HG03571 (cell line): ENCODE data around the gene LGALS14.
"Not testable (repeated sequence)": the region's sequence is repeated elsewhere in the genome, so short reads cannot be mapped to it uniquely, and the experiment has no call there.

Source experiments
- ATAC-seq: cut with Tn5 transposase; IDR thresholded peaks from one replicate; pipeline ENCODE4 v1.9.1; 2021; ENCODE audit not compliant: unreplicated experiment

LGALS14 gene

GRCh38 chr19:39704181-39705044 is at the start of gene LGALS14:
Gene LGALS14, plus strand, starts transcription at chr19:39704481. Its CDS starts 48 bp downstream, at chr19:39704529.
- no peak for ATAC-seq

GRCh38 chr19:39655613-39656012 is 48.7 kb upstream of the LGALS14 start, which contains the start of gene LGALS16:
Gene LGALS16, plus strand, starts transcription at chr19:39655913. Its CDS starts 49 bp downstream, at chr19:39655962.
- ATAC-seq = no peak

- no peak for ATAC-seq
These were observed 44.5 kb upstream of the LGALS14 start for GRCh38 chr19:39659791-39660190.

GRCh38 chr19:39660661-39661060 is 43.6 kb upstream of the LGALS14 start:
- no peak for ATAC-seq

GRCh38 chr19:39661565-39661964 is 42.7 kb upstream of the LGALS14 start:
- no peak for ATAC-seq

- not testable (repeated sequence) for ATAC-seq
These were observed 34.4 kb upstream of the LGALS14 start for GRCh38 chr19:39669860-39670259.

- no peak for ATAC-seq
These were observed 33.3 kb upstream of the LGALS14 start for GRCh38 chr19:39670998-39671397.

- ATAC-seq = no peak
These were observed 32.4 kb upstream of the LGALS14 start for GRCh38 chr19:39671739-39672363.

GRCh38 chr19:39672473-39672872 is 31.8 kb upstream of the LGALS14 start:
- ATAC-seq = no peak

- ATAC-seq = not testable (repeated sequence)
These were observed 30.4 kb upstream of the LGALS14 start for GRCh38 chr19:39673862-39674261.

- no peak for ATAC-seq
These were observed 28.3 kb upstream of the LGALS14 start for GRCh38 chr19:39676004-39676403.

GRCh38 chr19:39677961-39678889 is 26.1 kb upstream of the LGALS14 start:
- no peak for ATAC-seq

- peak; percentile 52 for ATAC-seq
These were observed 25.1 kb upstream of the LGALS14 start for GRCh38 chr19:39679056-39679790.

GRCh38 chr19:39679791-39680168 is 24.5 kb upstream of the LGALS14 start:
- peak; percentile 13 for ATAC-seq

- no peak for ATAC-seq
These were observed 23.7 kb upstream of the LGALS14 start for GRCh38 chr19:39680593-39680992.

GRCh38 chr19:39681416-39681815 is 22.9 kb upstream of the LGALS14 start:
- ATAC-seq = no peak

GRCh38 chr19:39684267-39684666 is 20.0 kb upstream of the LGALS14 start:
- no peak for ATAC-seq

GRCh38 chr19:39686739-39687138 is 17.5 kb upstream of the LGALS14 start:
- no peak for ATAC-seq

- ATAC-seq = not testable (repeated sequence)
These were observed 15.6 kb upstream of the LGALS14 start for GRCh38 chr19:39688637-39689036.

- no peak for ATAC-seq
These were observed 12.1 kb upstream of the LGALS14 start for GRCh38 chr19:39692166-39692565.
